Measurements from ENCODE around the gene MYOC. TPM values are rescaled to one million over a fixed set of nuclear protein-coding genes. Genes with fewer than 3 reads are reported as not detected.
"Not testable (repeated sequence)": the region's sequence is repeated elsewhere in the genome, so short reads cannot be mapped to it uniquely, and the experiment has no call there.

The MYOC gene
- polyA plus RNA-seq, 1 donor from 2014 or later: not detected

- Histone ChIP-seq H2AFZ (ENCODE audit: low read depth, low read length) (no peak overlapping the region), H3K27ac (ENCODE audit: low read length) (no peak overlapping the region)
Measured at GRCh38 chr1:171600862-171601261, 51.6 kb downstream of the MYOC start.

GRCh38 chr1:171600310-171600709, 52.2 kb downstream of the MYOC start:
- H4K20me1 ChIP-seq (ENCODE audit: insufficient read depth); H3K9ac ChIP-seq (ENCODE audit: low read length); H2AFZ ChIP-seq (ENCODE audit: low read depth, low read length); H3K27me3 ChIP-seq (ENCODE audit: insufficient read depth, low read depth, low read length); H3K4me2 ChIP-seq (ENCODE audit: low read length); H3K9me3 ChIP-seq (ENCODE audit: low read length); H3K36me3 ChIP-seq (ENCODE audit: insufficient read depth, low read length); H3F3A ChIP-seq (ENCODE audit: insufficient read depth, low read length, poor library complexity, severe bottlenecking); H3K4me3 ChIP-seq (ENCODE audit: low read length); H3K27ac ChIP-seq (ENCODE audit: low read length); H3K79me2 ChIP-seq (replicated peaks; ENCODE audit: insufficient read depth, low read length); H3K9me2 ChIP-seq (ENCODE audit: insufficient read depth, low read length): not testable (repeated sequence)

More at GRCh38 chr1:171600862-171601261, 51.6 kb downstream of the MYOC start:
- no peak overlapping the region for H3K4me2 ChIP-seq (ENCODE audit: low read length)
- H3K9ac ChIP-seq (ENCODE audit: low read length): no peak overlapping the region
- no peaks in the 10 kb centered on the region for H3F3A ChIP-seq (ENCODE audit: insufficient read depth, low read length, poor library complexity, severe bottlenecking)
- H3K79me2 ChIP-seq (replicated peaks; ENCODE audit: insufficient read depth, low read length): no peaks in the 10 kb centered on the region
- H4K20me1 ChIP-seq (ENCODE audit: insufficient read depth): no peaks in the 10 kb centered on the region
- H3K9me2 ChIP-seq (ENCODE audit: insufficient read depth, low read length): no peaks in the 10 kb centered on the region
- no peak overlapping the region for H3K4me3 ChIP-seq (ENCODE audit: low read length)
- no peaks in the 10 kb centered on the region for H3K9me3 ChIP-seq (ENCODE audit: low read length)
- no peak for TF ChIP-seq REST (IDR thresholded peaks at IDR 0.05; ENCODE audit: borderline replicate concordance)
- no peak for TF ChIP-seq POLR2AphosphoS5 (IDR thresholded peaks at IDR 0.05)
- no peak for TF ChIP-seq EP300 (conservative IDR thresholded peaks at IDR 0.05; ENCODE audit: poor library complexity, severe bottlenecking)
- no peak for TF ChIP-seq MXI1 (conservative IDR thresholded peaks at IDR 0.05; ENCODE audit: poor library complexity, severe bottlenecking)
- no peak for TF ChIP-seq SMC3 (conservative IDR thresholded peaks at IDR 0.05; ENCODE audit: poor library complexity)
- TF ChIP-seq TAF1 (IDR thresholded peaks at IDR 0.05; ENCODE audit: low read depth): no peak
- TF ChIP-seq EZH2 (IDR thresholded peaks at IDR 0.05; ENCODE audit: borderline replicate concordance, insufficient read depth, low read length, poor library complexity, severe bottlenecking): no peak
- TF ChIP-seq CTCF (IDR thresholded peaks at IDR 0.05; ENCODE audit: poor library complexity, severe bottlenecking): no peak
- no peak for TF ChIP-seq RAD21 (conservative IDR thresholded peaks at IDR 0.05)
- no peaks in the 10 kb centered on the region for H3K36me3 ChIP-seq (ENCODE audit: insufficient read depth, low read length)
- no peaks in the 10 kb centered on the region for H3K27me3 ChIP-seq (ENCODE audit: insufficient read depth, low read depth, low read length)

- TF ChIP-seq POLR2AphosphoS5 (IDR thresholded peaks at IDR 0.05): no peak
- TF ChIP-seq SMC3 (conservative IDR thresholded peaks at IDR 0.05; ENCODE audit: poor library complexity): no peak
- no peak for TF ChIP-seq TAF1 (IDR thresholded peaks at IDR 0.05; ENCODE audit: low read depth)
- no peak for TF ChIP-seq REST (IDR thresholded peaks at IDR 0.05; ENCODE audit: borderline replicate concordance)
- no peak for TF ChIP-seq MXI1 (conservative IDR thresholded peaks at IDR 0.05; ENCODE audit: poor library complexity, severe bottlenecking)
- TF ChIP-seq CTCF (IDR thresholded peaks at IDR 0.05; ENCODE audit: poor library complexity, severe bottlenecking): no peak
- no peak for TF ChIP-seq RAD21 (conservative IDR thresholded peaks at IDR 0.05)
- TF ChIP-seq EZH2 (IDR thresholded peaks at IDR 0.05; ENCODE audit: borderline replicate concordance, insufficient read depth, low read length, poor library complexity, severe bottlenecking): no peak
- TF ChIP-seq EP300 (conservative IDR thresholded peaks at IDR 0.05; ENCODE audit: poor library complexity, severe bottlenecking): no peak
- no peak overlapping the region for H3K4me2 ChIP-seq (ENCODE audit: low read length)
- H3F3A ChIP-seq (ENCODE audit: insufficient read depth, low read length, poor library complexity, severe bottlenecking): no peaks in the 10 kb centered on the region
- H3K36me3 ChIP-seq (ENCODE audit: insufficient read depth, low read length): no peaks in the 10 kb centered on the region
- H3K9ac ChIP-seq (ENCODE audit: low read length): no peak overlapping the region
- H4K20me1 ChIP-seq (ENCODE audit: insufficient read depth): no peaks in the 10 kb centered on the region
- H3K27ac ChIP-seq (ENCODE audit: low read length): no peak overlapping the region
- H3K79me2 ChIP-seq (replicated peaks; ENCODE audit: insufficient read depth, low read length): no peaks in the 10 kb centered on the region
- no peak overlapping the region for H2AFZ ChIP-seq (ENCODE audit: low read depth, low read length)
- H3K9me2 ChIP-seq (ENCODE audit: insufficient read depth, low read length): no peaks in the 10 kb centered on the region
- no peaks in the 10 kb centered on the region for H3K9me3 ChIP-seq (ENCODE audit: low read length)
- no peaks in the 10 kb centered on the region for H3K27me3 ChIP-seq (ENCODE audit: insufficient read depth, low read depth, low read length)
- H3K4me3 ChIP-seq (ENCODE audit: low read length): no peak overlapping the region
Measured at GRCh38 chr1:171597203-171597602, 55.3 kb downstream of the MYOC start.

Data from neural cell (in vitro differentiated cells).